HepG2 (cell line): ENCODE data around the gene THSD1. TPM values are rescaled to one million over a fixed set of nuclear protein-coding genes. Genes with fewer than 3 reads are reported as not detected.
"Not testable (repeated sequence)": the region's sequence is repeated elsewhere in the genome, so short reads cannot be mapped to it uniquely, and the experiment has no call there.

Experiments used
- ATAC-seq: fragments of 200-7000 bp; cut with Tn5 transposase; 3 replicates; pipeline ENCODE4 v1.9.1; 2020; ENCODE audit warnings: mild to moderate bottlenecking, moderate library complexity
- BruUV-seq: library from RNA; stranded (reverse); fragments of 400-500 nt; replicated peaks from 2 replicates; lab custom pipeline; 2021; lab: Mats Ljungman, UMichigan
- CTCF ChIA-PET: fragments of 300-600 bp; formaldehyde crosslinking; extraction: SDS; loops from one replicate; lab custom pipeline; 2021; ENCODE audit warnings: low total read pairs, inconsistent platforms, low intra/inter-chr PET ratio; lab: Yijun Ruan, JAX
- POLR2A ChIA-PET: fragments of 350-600 bp; sonication (Branson Sonifier 250); formaldehyde crosslinking; loops from one replicate; lab custom pipeline; 2020; ENCODE audit warnings: antibody characterized with exemption, inconsistent platforms; lab: Yijun Ruan, JAX
- DNase-seq: peaks from one replicate; pipeline ENCODE4 v3.0.0-alpha.2; 2015; ENCODE audit warnings: low spot score
- FAIRE-seq: peaks from 3 replicates; lab custom pipeline; 2011; peaks lifted over from hg19 to GRCh38; lab: Jason Lieb, UNC
- H2AFZ ChIP-seq: one replicate; pipeline ENCODE4 v1.6.1; 2011; ENCODE audit warnings: low read length, inconsistent platforms
- H3K27ac ChIP-seq: fragments of 300-600 bp; 3 replicates; pipeline ENCODE4 v1.8.0; 2011; ENCODE audit warnings: mixed run types, mild to moderate bottlenecking, mixed read lengths, low read length, inconsistent platforms; ENCODE audit not compliant: insufficient read depth; ENCODE audit errors: extremely low read length
- H3K27me3 ChIP-seq, 2 experiments: fragments of 200-600 bp in 1 of 2; 2 replicates in 1 of 2; 3 replicates in 1 of 2; pipeline versions ENCODE4 v1.6.0 to v1.8.0; 2011; ENCODE audit warnings: low read length in 2 of 2, mild to moderate bottlenecking in 2 of 2, moderate library complexity in 2 of 2, inconsistent platforms in 1 of 2; ENCODE audit not compliant: insufficient read depth in 2 of 2, control insufficient read depth in 1 of 2
- H3K36me3 ChIP-seq, 2 experiments: fragments of 200-600 bp in 1 of 2; replicated peaks in 1 of 2; 2 replicates in 1 of 2; 3 replicates in 1 of 2; pipeline versions ENCODE4 v1.5.1 to v1.8.0; 2011; ENCODE audit warnings: low read length in 2 of 2, inconsistent platforms in 1 of 2; ENCODE audit not compliant: insufficient read depth in 2 of 2, control insufficient read depth in 1 of 2
- H3K4me1 ChIP-seq: 2 replicates; pipeline ENCODE4 v1.5.1; 2012; ENCODE audit warnings: low read length, inconsistent platforms; ENCODE audit not compliant: insufficient read depth
- H3K4me2 ChIP-seq: 2 replicates; pipeline ENCODE4 v1.6.0; 2011; ENCODE audit warnings: low read depth, low read length, inconsistent platforms
- H3K4me3 ChIP-seq, 3 experiments: fragments of 200-600 bp in 1 of 3; sonication (generic), shearing (Covaris generic) in 1 of 3; replicated peaks in 1 of 3; 2 replicates each; pipeline ENCODE4 v1.5.1; 2011 to 2016; ENCODE audit warnings: low read length in 3 of 3, inconsistent platforms in 2 of 3, low read depth in 2 of 3, mild to moderate bottlenecking in 2 of 3, control low read depth in 1 of 3, mixed read lengths in 1 of 3; ENCODE audit not compliant: insufficient read depth in 1 of 3
- H3K79me2 ChIP-seq: one replicate; pipeline ENCODE4 v1.6.1; 2011; ENCODE audit warnings: low read length, inconsistent platforms; ENCODE audit not compliant: insufficient read depth
- H3K9ac ChIP-seq: 2 replicates; pipeline ENCODE4 v1.6.0; 2011; ENCODE audit warnings: mild to moderate bottlenecking, low read depth, low read length, inconsistent platforms; ENCODE audit not compliant: insufficient read depth
- H3K9me3 ChIP-seq: 2 replicates; pipeline ENCODE4 v1.5.1; 2012; ENCODE audit warnings: mild to moderate bottlenecking, low read length
- H4K20me1 ChIP-seq: 2 replicates; pipeline ENCODE4 v1.6.0; 2011; ENCODE audit warnings: inconsistent platforms, mild to moderate bottlenecking, low read length, moderate library complexity; ENCODE audit not compliant: insufficient read depth
- ADNP ChIP-seq: sonication (generic); formaldehyde crosslinking; IDR thresholded peaks from 2 replicates; pipeline ENCODE4 v1.4.0; 2020; ENCODE audit warnings: missing genetic modification reagents
- CBFB ChIP-seq: sonication (generic); formaldehyde crosslinking; IDR thresholded peaks from 2 replicates; pipeline ENCODE4 v1.4.0; 2020; ENCODE audit warnings: missing genetic modification reagents
- EEA1 ChIP-seq: sonication (generic); formaldehyde crosslinking; IDR thresholded peaks from 2 replicates; pipeline ENCODE4 v1.5.1; 2020; ENCODE audit warnings: mild to moderate bottlenecking, missing genetic modification reagents, borderline replicate concordance
- ELF1 ChIP-seq: sonication (generic); formaldehyde crosslinking; IDR thresholded peaks from 2 replicates; pipeline ENCODE4 v1.4.0; 2020; ENCODE audit warnings: missing genetic modification reagents
- ELF4 ChIP-seq: sonication (generic); formaldehyde crosslinking; IDR thresholded peaks from 2 replicates; pipeline ENCODE4 v1.5.0; 2020; ENCODE audit warnings: missing genetic modification reagents, mild to moderate bottlenecking, moderate library complexity, borderline replicate concordance
- ETV6 ChIP-seq: sonication (generic); formaldehyde crosslinking; conservative IDR thresholded peaks from 2 replicates; pipeline ENCODE4 v1.4.0; 2020; ENCODE audit warnings: missing genetic modification reagents
- GZF1 ChIP-seq: sonication (generic); formaldehyde crosslinking; IDR thresholded peaks from 2 replicates; pipeline ENCODE4 v1.5.1; 2020; ENCODE audit warnings: mild to moderate bottlenecking, missing genetic modification reagents
- HMG20A ChIP-seq: IDR thresholded peaks from 2 replicates; pipeline ENCODE4 v1.6.1; 2016; ENCODE audit warnings: borderline replicate concordance
- MTA1 ChIP-seq: sonication (generic); formaldehyde crosslinking; IDR thresholded peaks from 2 replicates; pipeline ENCODE4 v1.4.0; 2020; ENCODE audit warnings: missing genetic modification reagents, mild to moderate bottlenecking, borderline replicate concordance
- MTF1 ChIP-seq: sonication (generic); formaldehyde crosslinking; IDR thresholded peaks from 2 replicates; pipeline ENCODE4 v1.5.0; 2020; ENCODE audit warnings: missing genetic modification reagents
- NKX3-1 ChIP-seq: sonication (generic); formaldehyde crosslinking; IDR thresholded peaks from 2 replicates; pipeline ENCODE4 v1.5.0; 2020; ENCODE audit warnings: missing genetic modification reagents
- TFE3 ChIP-seq: IDR thresholded peaks from 2 replicates; pipeline ENCODE4 v1.6.1; 2016
- TOPORS ChIP-seq: sonication (generic); formaldehyde crosslinking; IDR thresholded peaks from 2 replicates; pipeline ENCODE4 v1.8.0; 2023; ENCODE audit warnings: mild to moderate bottlenecking, missing genetic modification reagents
- ZFP1 ChIP-seq: IDR thresholded peaks from 2 replicates; pipeline ENCODE4 v1.6.1; 2016
- ZNF234 ChIP-seq: sonication (generic); formaldehyde crosslinking; conservative IDR thresholded peaks from 2 replicates; pipeline ENCODE4 v1.5.1; 2020; ENCODE audit warnings: mild to moderate bottlenecking, missing genetic modification reagents
- ZNF33A ChIP-seq: sonication (generic); formaldehyde crosslinking; IDR thresholded peaks from 2 replicates; pipeline ENCODE4 v1.5.1; 2020; ENCODE audit warnings: missing genetic modification reagents, mild to moderate bottlenecking, moderate library complexity, borderline replicate concordance
- ZNF615 ChIP-seq: sonication (generic); formaldehyde crosslinking; IDR thresholded peaks from 2 replicates; pipeline ENCODE4 v1.5.0; 2020; ENCODE audit warnings: mild to moderate bottlenecking, missing genetic modification reagents, borderline replicate concordance
- ZNF816 ChIP-seq: sonication (generic); formaldehyde crosslinking; IDR thresholded peaks from 2 replicates; pipeline ENCODE4 v1.8.0; 2022; ENCODE audit warnings: missing genetic modification reagents, mild to moderate bottlenecking, borderline replicate concordance
- WGBS: methylation state at CpG from one replicate; pipeline ENCODE4 v1.1.6; 2017; ENCODE audit warnings: low lambda C conversion rate; 5-methylcytosine and 5-hydroxymethylcytosine counted together
- in situ Hi-C: cut with HindIII; loops from 2 replicates; pipeline ENCODE4 v1.10.0; 2017; ENCODE audit warnings: low pct_unique_long_range_greater_than_20kb; ENCODE audit not compliant: extremely low pct_ligation_motif_present
- intact Hi-C: fragments of 100-400 bp; cut with micrococcal nuclease; formaldehyde crosslinking; loops from one replicate; pipeline ENCODE4 v1.10.0; 2022; ENCODE audit not compliant: unreplicated experiment
- polyA plus RNA-seq, 8 experiments: library from polyadenylated mRNA; depleted of rRNA in 3 of 8; stranded (reverse) in 7 of 8; unstranded in 1 of 8; fragments of >200 nt; fragmentation: Illumina TruSeq in 4 of 8; extraction: Trizol in 4 of 8; gene quantifications; 2 replicates each; pipeline versions ENCODE4 v1.2.1 to v1.2.3, GENCODE V29; 2011 to 2016; ENCODE audit warnings: low read depth in 4 of 8, missing spikeins in 1 of 8, mixed read lengths in 1 of 8; ENCODE audit not compliant: insufficient read depth in 1 of 8
- total RNA-seq, 5 experiments: library from RNA; depleted of rRNA; stranded (reverse); fragments of >200 nt; fragmentation: Illumina TruSeq; extraction: Trizol; gene quantifications; 2 replicates each; pipeline ENCODE4 v1.2.3, GENCODE V29; 2016; ENCODE audit warnings: low read depth in 1 of 5
- TF ChIP-seq, protein P1 (sequence below): sonication (generic); formaldehyde crosslinking; IDR thresholded peaks from 2 replicates; pipeline ENCODE4 v1.4.0; 2020; ENCODE audit warnings: missing genetic modification reagents, low read depth, mild to moderate bottlenecking, borderline replicate concordance

Gene THSD1
- total and polyA plus RNA-seq, 2 of the 13 experiments (the other 11 are each of a cell fraction or from before 2014, with no cell fraction given), result 0.11 to 0.15 TPM

DNA sequence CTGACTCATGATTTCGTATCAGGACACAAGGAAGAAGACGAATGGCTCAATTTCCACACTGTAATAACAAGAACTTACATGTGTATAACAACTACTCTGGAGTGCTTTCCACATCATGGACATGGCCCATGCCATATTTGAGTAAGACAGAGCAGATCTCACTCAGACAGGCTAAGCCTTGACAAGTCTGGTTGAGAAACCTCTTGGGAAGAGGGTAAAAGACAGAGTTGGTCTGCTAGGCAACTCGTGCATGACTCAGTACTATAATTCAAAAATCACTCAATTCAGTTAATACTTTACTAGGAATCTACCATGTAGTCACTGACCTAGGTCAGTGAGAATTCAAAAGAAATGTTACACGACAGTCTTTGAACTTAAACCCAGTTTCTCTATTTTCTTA is 5.7 kb upstream of the THSD1 start:
- ChIA-PET POLR2A (no interaction called here), CTCF (no interaction called here)
- Histone ChIP-seq H3K27me3 (no peaks in the 10 kb centered on the region), H3K4me1 (no peaks in the 10 kb centered on the region), H2AFZ (no peak overlapping the region), H3K36me3 (peaks cover 7 to 12% of the 10 kb centered on the region in 2 experiments), H3K9ac (no peak overlapping the region), H3K79me2 (no peaks in the 10 kb centered on the region), H4K20me1 (no peaks in the 10 kb centered on the region), H3K9me3 (no peaks in the 10 kb centered on the region), H3K4me3 (no peak overlapping the region), H3K4me2 (no peak overlapping the region), H3K27ac (no peak overlapping the region)
- intact Hi-C loops (no loop called here), in situ Hi-C loops (no loop called here)
- TF ChIP-seq ZNF33A (CRISPR knock-in tag) (no peak), ETV6 (CRISPR knock-in tag) (no peak), GZF1 (CRISPR knock-in tag) (no peak), ZNF615 (CRISPR knock-in tag) (no peak), TOPORS (no peak), HMG20A (CRISPR knock-in tag) (no peak), CBFB (no peak), ZNF234 (no peak), ELF4 (CRISPR knock-in tag) (no peak), MTA1 (CRISPR knock-in tag) (no peak), ZFP1 (CRISPR knock-in tag) (no peak), TFE3 (CRISPR knock-in tag) (no peak), MTF1 (CRISPR knock-in tag) (no peak), ADNP (CRISPR knock-in tag) (no peak), ZNF816 (CRISPR knock-in tag) (no peak), NKX3-1 (CRISPR knock-in tag) (no peak), EEA1 (CRISPR knock-in tag) (no peak), ELF1 (CRISPR knock-in tag) (no peak)
- TF ChIP-seq, protein P1, sequence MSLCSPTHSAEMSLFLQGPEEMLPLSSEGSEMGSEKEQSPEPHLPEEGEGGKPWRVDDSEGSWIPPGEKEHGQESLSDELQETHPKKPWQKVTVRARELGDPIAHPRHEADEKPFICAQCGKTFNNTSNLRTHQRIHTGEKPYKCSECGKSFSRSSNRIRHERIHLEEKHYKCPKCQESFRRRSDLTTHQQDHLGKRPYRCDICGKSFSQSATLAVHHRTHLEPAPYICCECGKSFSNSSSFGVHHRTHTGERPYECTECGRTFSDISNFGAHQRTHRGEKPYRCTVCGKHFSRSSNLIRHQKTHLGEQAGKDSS (CRISPR knock-in tag), result no peak
- BruUV-seq, result no TSS peak
- FAIRE-seq, result peak; percentile 12
- no peak for DNase-seq
- ATAC-seq, result no peak
- WGBS, result 88% methylated on average over 4 of the region's 4 CpGs

DNA sequence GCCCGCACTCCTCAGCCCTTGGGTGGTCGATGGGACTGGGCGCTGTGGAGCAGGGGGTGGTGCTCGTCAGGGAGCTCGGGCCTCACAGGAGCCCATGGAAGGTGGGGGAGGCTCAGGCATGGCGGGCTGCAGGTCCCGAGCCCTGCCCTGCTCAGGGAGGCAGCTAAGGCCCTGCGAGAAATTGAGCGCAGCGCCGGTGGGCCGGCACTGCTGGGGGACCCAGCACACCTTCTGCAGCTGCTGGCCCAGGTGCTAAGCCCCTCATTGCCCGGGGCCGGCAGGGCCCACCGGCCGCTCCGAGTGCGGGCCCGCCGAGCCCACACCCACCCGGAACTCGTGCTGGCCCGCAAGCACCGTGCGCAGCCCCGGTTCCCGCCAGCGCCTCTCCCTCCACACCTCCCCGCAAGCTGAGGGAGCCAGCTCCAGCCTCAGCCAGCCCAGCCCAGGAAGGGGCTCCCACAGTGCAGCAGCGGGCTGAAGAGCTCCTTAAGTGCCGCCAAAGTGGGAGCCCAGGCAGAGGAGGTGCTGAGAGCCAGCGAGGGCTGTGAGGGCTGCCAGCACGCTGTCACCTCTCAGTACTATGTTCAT is 2.2 kb upstream of the THSD1 start:
- H3K79me2 ChIP-seq, H3K27ac ChIP-seq, BruUV-seq, ATAC-seq, H4K20me1 ChIP-seq, H3K36me3 ChIP-seq, H3K4me2 ChIP-seq, H3K9me3 ChIP-seq, CTCF ChIA-PET, FAIRE-seq, H2AFZ ChIP-seq, POLR2A ChIA-PET, intact Hi-C loops, H3K4me1 ChIP-seq, H3K9ac ChIP-seq, DNase-seq, in situ Hi-C loops, H3K4me3 ChIP-seq: not testable (repeated sequence)
- 94% methylated on average over 9 of the region's 33 CpGs for WGBS
- H3K27me3 ChIP-seq, result peaks cover 2 to 19% of the 10 kb centered on the region in 2 experiments
